Stimulated activated CD4-positive, alpha-beta T cell treated with anti-CD3 and anti-CD28 coated beads, Interleukin-12 subunit alpha, Interleukin-12 subunit beta, amount 100 ng/mL, for 4 hours (primary cell): ENCODE measurements around the gene CUL9.

ENCODE experiments used
- DNase-seq: peaks from one replicate; pipeline ENCODE4 v3.0.0-alpha.2; 2020

CUL9 gene

DNA sequence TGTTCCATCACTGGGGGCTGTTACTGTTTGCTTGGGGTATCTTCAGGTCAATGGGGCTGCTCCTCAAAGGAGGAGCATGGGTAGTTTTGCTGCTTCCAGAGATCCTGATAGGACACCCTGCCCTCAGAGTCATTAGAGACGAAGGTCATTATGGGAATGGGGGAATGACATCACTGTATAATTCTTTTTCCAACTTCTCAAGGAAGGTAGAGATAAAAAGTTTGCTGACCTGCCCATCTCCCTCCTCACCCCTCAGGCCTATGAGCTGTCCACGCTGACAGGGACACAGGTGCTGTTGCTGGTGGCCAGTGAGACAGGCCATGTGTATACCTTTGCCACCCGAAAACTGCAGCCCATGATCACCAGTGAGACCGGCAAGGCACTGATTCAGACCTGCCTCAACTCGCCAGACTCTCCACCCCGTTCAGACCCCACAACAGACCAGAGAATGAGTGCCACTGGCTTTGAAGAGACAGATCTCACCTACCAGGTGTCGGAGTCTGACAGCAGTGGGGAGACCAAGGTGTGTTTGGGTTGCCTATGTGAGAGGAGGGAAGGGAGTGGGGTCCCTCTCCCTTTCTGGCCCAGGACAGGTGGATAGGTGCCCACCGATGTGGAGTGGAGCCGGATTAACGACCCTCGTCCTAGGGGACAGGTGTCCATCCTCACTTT, 8.3 kb upstream of the CUL9 start:
- DNase-seq, result no peak

DNA sequence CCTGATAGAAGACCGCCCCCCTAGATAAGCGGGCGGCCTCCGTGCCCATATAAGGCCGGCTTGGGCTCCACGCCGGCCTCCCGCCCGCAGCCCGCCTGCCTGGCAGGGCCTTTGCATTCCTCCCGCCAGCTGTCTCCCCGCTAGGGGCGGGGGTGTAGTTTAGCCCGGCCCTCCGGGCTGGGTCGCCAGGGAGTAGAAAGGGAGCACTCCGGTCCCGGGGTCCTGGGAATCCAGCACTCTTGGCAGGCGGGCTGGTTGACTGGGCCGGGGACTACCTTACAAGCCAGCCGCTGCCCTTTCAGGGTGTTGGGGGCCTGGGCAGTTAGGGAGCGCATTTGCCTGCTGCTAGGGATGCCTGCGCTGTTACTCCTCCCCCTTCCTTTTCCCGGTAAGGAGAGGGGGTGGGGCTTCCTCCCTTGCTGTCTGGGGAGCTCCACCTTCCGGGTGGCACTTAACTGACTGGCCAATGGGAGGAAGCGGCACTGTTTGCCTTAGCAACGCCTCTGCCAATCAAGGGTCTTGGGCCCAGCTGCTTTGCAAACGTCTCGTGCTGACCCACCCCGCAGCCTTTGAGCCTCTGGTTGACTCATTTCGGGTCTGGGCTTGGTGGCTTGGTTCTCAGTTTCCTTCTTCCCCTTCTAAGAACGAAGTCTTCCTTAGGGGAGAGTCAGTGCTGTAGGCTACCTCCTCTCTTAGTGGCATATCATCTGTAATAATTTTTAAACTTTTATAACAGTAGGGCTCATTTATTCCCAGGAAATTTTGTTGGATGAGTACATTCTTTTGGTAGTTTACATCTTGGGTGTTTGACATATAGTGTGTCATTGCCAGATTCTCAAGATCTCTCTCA, 7.5 kb upstream of the CUL9 start:
- DNase-seq, result peak; percentile 86

DNA sequence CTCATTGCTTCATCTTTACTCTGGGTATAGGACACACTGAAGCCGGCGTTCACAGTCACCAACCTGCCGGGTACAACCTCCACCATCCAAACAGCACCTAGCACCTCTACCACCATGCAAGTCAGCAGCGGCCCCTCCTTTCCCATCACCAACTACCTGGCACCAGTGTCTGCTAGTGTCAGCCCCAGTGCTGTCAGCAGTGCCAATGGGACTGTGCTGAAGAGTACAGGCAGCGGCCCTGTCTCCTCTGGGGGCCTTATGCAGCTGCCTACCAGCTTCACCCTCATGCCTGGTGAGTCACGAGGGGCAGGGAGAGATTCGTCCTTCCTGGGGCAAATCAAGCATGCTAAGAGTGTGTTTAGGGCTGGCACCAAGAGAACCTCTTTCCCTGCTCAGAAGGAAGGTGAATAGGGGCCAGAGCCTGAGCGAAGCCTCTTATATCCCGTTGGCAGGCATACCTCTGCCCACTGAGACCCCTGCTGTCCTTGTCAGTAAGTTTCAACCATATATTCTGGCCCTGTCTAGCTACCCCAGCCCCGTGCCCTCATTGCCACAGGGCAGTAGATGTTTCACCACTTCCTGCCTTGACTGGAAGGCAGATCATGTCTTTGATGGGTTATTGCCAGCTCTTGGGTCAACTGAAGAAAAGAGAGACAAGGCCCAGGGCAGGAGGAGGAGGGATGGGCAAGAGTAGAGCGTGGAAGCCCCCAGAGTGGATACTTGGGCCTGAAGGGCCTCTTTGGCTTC, 6.1 kb upstream of the CUL9 start:
- no peak for DNase-seq

DNA sequence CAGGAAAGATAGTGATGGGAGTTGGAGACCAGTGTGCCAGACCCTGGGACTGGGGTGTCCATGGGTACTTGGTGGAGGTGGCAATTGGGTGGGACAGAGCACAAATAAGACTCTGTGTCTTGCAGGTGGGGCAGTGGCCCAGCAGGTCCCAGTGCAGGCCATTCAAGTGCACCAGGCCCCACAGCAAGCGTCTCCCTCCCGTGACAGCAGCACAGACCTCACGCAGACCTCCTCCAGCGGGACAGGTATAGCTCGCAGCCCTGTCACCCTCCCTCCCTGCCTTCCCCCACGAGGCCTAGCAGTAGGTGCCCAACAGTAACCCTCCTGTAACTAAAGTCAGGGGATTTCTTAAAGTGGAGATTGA, 5.6 kb upstream of the CUL9 start:
- no peak for DNase-seq

DNA sequence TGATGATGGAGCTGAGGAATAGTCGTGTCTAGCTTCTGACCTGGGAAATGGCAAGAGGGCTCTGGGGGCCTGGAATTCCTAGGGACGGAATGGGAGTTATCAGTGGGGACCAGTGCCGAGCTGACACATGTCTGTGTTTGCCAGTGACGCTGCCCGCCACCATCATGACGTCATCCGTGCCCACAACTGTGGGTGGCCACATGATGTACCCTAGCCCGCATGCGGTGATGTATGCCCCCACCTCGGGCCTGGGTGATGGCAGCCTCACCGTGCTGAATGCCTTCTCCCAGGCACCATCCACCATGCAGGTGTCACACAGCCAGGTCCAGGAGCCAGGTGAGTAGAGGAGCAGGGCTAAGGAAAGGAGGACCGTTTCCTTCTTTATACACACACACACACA, 3.8 kb upstream of the CUL9 start:
- no peak for DNase-seq

DNA sequence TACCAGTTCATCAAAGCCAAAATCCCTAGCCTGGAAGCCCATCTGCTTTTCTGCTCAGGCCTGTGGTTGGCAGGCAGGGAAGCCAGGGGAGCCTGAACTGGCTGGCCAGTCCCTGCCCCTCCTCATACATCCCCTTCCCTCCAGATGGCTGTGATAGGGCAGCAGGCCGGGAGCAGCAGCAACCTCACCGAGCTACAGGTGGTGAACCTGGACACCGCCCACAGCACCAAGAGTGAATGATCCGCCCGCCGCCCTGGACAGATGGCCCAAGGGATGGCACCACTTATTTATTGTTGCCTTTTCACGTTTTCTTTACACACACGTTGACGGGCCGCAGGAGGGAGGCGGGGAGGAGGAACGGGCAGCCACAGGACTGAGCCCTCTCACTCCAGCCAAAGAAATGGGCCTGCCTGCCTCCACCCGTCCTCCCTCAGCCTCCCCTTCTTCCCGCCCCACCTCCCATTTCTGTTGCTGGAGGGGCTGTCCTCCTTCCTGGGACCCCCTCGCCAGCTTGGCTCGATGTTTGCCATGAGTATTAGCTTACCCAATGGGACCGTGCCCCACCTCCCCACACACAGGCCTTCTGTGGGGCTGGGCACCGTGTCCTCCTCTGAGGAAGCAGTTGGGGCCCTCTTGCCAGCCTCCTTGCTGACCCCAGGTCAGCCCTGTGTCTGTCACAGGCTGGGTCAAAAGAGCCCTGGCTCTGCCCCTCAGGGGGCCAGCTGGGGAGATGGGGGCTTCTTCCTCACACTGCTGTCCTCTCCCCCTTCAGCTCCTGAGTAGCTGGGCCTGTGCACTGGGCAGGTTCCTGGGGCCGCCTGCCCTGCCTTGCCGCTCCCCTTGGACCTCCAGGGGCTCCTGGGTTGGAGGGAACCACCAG, 2.8 kb upstream of the CUL9 start:
- DNase-seq, result no peak

DNA sequence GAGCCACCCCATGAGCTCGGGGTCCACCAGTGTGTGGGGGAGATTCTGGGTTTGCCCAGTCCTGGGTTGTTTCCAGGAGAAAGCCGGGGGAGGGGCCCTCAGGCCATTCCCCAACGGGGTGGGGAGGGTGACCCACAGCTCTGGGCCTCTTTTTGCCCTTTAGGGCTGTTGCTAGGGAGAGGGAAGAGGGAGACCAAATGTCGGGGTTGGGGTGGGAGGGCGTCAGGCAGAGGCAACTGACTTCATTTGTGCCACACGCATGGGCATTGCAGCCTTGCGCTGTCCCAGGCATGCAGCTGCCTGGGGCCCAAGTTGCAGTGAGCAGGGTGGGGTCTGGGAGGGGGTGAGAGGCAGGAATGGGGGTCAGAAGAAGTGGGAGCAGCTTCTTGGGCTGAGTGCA, 1.9 kb upstream of the CUL9 start:
- no peak for DNase-seq

GRCh38 chr6:43180985-43181384, 1.0 kb upstream of the CUL9 start:
- no peak for DNase-seq

GRCh38 chr6:43181621-43181941, 415 bp upstream of the CUL9 start:
- DNase-seq, result no peak

- no peak for DNase-seq
These were observed 1.4 kb downstream of the CUL9 start for GRCh38 chr6:43183441-43183840.

DNA sequence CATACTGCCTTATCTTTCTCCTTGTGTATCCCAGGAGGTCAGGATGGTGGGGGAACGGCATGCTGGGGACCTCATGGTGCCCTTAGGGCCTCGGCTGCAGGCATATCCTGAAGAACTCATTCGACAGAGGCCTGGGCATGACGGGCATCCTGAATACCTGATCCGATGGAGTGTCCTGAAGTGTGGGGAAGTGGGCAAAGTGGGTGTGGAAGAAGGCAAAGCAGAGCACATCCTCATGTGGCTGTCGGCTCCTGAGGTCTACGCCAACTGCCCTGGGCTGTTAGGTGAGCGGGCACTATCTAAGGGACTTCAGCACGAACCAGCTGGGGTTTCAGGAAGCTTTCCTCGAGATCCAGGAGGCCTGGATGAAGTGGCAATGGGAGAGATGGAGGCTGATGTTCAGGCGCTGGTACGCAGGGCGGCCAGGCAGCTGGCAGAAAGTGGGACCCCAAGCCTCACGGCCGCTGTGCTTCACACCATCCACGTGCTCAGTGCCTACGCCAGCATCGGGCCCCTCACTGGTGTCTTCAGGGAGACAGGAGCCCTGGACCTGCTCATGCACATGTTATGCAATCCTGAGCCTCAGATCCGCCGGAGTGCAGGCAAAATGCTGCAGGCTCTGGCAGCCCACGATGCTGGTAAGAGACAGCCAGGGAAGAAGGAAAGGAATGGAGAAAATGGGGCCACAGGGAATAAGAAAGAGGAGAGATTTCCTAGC, 2.4 kb downstream of the CUL9 start:
- DNase-seq, result no peak

- no peak for DNase-seq
These were observed 3.5 kb downstream of the CUL9 start for GRCh38 chr6:43185391-43185985.

GRCh38 chr6:43186019-43186418, 4.0 kb downstream of the CUL9 start:
- DNase-seq, result no peak

DNA sequence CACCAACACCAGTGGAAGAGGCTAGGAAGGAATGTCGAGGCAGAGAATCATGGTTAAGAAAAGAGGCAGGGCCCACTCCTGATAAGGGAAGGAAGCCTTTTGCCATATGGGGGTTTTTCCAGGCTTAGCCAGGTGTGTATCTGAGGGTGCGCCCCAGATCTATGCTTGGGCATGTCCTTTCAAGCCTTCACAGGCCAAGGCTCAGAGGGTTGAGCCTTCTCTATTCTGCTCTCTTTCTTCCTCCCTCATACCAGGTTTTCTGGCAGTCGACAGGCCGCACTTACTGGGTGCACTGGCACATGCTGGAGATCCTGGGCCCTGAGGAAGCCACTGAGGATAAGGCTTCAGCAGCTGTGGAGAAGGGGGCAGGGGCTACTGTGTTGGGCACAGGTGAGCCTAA, 4.7 kb downstream of the CUL9 start:
- DNase-seq, result no peak

DNA sequence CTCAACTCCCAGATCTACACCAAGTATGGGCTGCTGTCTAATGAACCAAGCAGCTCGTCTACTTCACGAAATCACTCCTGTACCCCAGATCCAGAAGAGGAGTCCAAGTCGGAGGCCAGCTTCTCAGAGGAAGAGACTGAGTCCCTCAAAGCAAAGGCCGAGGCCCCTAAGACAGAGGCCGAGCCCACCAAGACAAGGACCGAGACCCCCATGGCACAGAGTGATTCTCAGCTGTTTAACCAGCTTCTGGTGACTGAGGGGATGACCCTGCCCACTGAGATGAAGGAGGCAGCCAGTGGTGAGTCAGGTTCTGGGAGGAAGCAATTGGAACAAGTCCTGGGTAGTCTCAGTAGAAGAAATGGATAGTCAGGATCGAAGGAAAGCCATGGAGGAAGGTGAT, 5.8 kb downstream of the CUL9 start:
- no peak for DNase-seq

DNA sequence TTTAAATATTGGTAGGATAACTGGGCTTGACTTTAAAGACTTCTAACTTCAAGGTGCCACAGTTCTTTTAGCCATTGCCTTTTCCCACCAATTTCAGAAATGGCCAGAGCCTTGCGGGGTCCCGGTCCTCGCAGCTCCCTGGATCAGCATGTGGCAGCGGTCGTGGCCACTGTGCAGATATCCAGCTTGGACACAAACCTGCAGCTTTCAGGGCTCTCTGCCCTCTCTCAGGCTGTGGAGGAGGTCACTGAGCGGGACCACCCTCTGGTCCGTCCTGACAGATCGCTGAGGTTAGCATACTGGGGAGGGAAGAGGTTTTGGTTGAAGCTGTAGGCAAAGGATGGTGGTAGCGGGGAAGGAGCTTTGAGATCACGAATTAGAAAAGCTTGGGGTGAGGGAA, 6.4 kb downstream of the CUL9 start:
- no peak for DNase-seq

- no peak for DNase-seq
These were observed 7.8 kb downstream of the CUL9 start for GRCh38 chr6:43189776-43190304.

DNA sequence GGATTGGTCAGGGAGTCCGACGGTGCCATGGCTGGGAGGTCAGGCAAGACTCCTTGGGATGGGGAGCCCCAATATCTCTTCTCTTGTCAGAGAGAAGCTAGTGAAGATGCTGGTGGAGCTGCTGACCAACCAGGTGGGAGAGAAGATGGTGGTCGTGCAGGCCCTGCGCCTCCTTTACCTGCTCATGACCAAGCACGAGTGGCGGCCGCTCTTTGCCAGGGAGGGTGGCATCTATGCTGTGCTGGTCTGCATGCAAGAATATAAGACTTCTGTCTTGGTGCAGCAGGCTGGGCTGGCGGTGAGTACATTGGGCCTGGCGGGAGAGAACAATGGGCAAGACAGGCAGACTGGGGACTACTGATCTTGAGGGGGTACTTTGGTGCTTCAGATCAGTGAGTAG, 10.9 kb downstream of the CUL9 start:
- no peak for DNase-seq

GRCh38 chr6:43193929-43194328, 11.9 kb downstream of the CUL9 start:
- no peak for DNase-seq

GRCh38 chr6:43196337-43196736, 14.3 kb downstream of the CUL9 start:
- DNase-seq, result no peak

DNA sequence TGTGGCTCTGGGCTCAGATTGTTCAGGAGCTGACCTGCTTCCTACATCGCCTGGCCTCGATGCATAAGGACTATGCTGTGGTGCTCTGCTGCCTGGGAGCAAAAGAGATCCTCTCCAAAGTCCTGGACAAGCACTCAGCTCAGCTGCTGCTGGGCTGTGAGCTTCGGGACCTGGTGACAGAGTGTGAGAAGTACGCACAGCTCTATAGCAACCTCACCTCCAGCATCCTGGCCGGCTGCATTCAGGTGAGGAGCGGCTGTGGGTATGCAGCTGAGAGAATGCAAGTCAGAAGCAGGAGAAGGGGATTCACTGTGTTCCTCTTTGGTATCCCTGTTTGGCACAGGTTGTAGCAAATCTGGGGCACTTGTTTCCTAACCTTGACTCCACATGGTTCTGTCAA, 17.9 kb downstream of the CUL9 start:
- DNase-seq, result no peak

DNA sequence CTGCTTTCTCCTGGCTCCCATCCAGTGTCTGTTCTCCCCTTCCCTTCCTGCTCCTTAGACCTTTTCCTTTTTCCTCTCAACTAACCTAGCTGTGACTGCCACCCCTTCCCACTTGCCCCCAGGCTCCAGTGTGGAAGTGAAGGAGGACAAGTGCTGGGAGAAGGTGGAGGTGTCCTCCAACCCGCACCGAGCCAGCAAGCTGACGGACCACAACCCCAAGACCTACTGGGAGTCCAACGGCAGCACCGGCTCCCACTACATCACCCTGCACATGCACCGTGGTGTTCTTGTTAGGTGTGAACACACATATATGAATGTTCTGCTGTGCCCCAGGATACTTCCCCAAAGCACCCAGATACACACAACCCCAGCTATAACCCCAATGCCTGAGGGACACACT, 18.5 kb downstream of the CUL9 start:
- no peak for DNase-seq
